Measurements from ENCODE around the gene TFCP2.

The TFCP2 gene

DNA sequence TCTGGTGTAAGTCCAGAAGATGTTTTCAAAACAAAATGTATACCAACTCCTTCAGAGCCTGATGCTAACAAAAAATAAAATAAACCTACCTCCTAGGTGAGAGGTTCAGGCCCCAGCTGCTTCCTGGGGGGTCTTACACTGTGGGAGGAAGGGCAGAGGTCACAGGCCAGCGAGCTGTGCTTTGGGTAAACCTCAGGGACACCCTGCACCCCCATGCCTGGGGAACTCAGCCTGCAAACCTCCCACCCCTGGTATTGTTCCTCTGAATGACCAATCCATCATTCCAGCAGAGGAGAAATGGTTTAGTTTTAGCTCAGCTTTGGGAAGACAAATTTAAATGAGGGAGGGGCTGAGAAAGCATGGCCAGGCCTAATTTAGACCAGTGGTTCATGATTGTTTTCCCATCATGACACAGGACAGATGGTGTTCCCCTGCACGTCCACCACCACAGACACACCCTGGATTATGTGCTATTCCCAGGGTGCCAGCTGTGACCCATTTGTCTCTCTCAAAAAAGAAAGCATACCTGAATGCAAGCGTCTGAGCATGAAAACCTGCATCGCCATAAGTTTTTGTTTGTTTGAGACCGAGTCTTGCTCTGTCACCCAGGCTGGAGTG is 14.5 kb upstream of the TFCP2 start:
- WGBS, result 81% methylated on average over 4 of the region's 5 CpGs
- H2AFZ ChIP-seq (ENCODE audit: low read depth, low read length), result no peak overlapping the region
- no peak overlapping the region for H4K8ac ChIP-seq (ENCODE audit: low read length)
- no peak overlapping the region for H3K4ac ChIP-seq (ENCODE audit: low read depth in 1 of 2, low read length in 2 of 2)
- H3K18ac ChIP-seq (ENCODE audit: low read depth in 1 of 2, low read length in 2 of 2), result no peak overlapping the region
- no peak overlapping the region for H2BK5ac ChIP-seq (ENCODE audit: low read depth, low read length, poor library complexity, severe bottlenecking)
- no peak overlapping the region for H3K14ac ChIP-seq (ENCODE audit: low read length in 2 of 2)
- H3K4me1 ChIP-seq (ENCODE audit: control insufficient read depth, insufficient read depth, low read depth, low read length), result no peaks in the 10 kb centered on the region
- H3K27me3 ChIP-seq (ENCODE audit: control insufficient read depth in 1 of 2, insufficient read depth in 1 of 2, low read length in 2 of 2), result peaks cover 0 to 7% of the 10 kb centered on the region in 2 experiments
- no peak overlapping the region for H3K9ac ChIP-seq (ENCODE audit: low read length)
- no peak for DNase-seq
- H2BK120ac ChIP-seq (ENCODE audit: low read depth, low read length), result no peak overlapping the region
- H3K79me1 ChIP-seq (replicated peaks; ENCODE audit: low read length, poor library complexity, severe bottlenecking), result no peaks in the 10 kb centered on the region
- H2BK15ac ChIP-seq (ENCODE audit: low read depth, poor library complexity, severe bottlenecking), result no peak overlapping the region
- H3K4me3 ChIP-seq (ENCODE audit: insufficient read depth in 1 of 2, low read depth in 1 of 2, low read length in 2 of 2), result no peak overlapping the region
- no peak overlapping the region for H2BK12ac ChIP-seq (ENCODE audit: low read length in 2 of 2)
- no peaks in the 10 kb centered on the region for H3K9me3 ChIP-seq (ENCODE audit: control insufficient read depth, low read length)
- H3K36me3 ChIP-seq (ENCODE audit: control insufficient read depth in 1 of 2, insufficient read depth in 2 of 2, low read depth in 1 of 2, low read length in 2 of 2), result peaks cover 2 to 8% of the 10 kb centered on the region in 2 experiments
- no peak overlapping the region for H3K27ac ChIP-seq (ENCODE audit: low read length, poor library complexity, severe bottlenecking)
- H4K91ac ChIP-seq (ENCODE audit: low read length), result no peak overlapping the region
- no peak overlapping the region for H3K23ac ChIP-seq (ENCODE audit: low read length in 2 of 2)
- no peak overlapping the region for H2AK5ac ChIP-seq (ENCODE audit: low read length, severe bottlenecking)
- no peak overlapping the region for H3K4me2 ChIP-seq (ENCODE audit: low read length, poor library complexity, severe bottlenecking)

DNA sequence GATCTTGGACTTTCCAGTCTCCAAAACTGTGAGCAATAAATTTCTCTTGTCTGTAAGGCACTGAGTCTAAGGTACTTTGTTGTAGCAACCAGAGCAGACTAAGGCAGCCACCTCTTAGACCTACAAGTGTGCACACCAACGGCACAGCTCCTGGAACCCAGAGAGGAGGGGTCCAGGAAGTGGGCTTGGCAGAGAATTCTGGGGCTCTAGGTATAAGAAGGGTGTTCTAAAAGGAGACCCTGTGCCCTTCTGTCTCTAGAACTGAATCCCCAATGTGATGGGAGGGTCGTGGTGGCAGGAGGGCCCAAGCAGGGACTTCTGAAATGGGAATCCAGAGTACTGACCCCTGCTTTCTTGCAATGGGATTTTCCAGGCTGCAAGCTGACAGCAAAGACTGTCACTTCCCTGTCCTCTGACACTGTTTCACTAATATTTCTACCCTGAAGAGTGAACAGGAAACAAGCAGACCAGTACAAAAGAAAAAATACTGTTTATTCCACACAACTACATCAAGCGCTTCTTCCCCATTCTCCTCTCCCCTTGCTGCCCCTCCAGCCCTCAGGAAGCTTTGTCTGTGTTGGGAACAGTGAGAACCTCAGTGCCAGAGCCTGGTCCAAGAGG is 13.6 kb upstream of the TFCP2 start:
- 66% methylated on average over 3 of the region's 3 CpGs for WGBS
- no peak overlapping the region for H3K23ac ChIP-seq (ENCODE audit: low read length in 2 of 2)
- H3K4me3 ChIP-seq (ENCODE audit: insufficient read depth in 1 of 2, low read depth in 1 of 2, low read length in 2 of 2), result no peak overlapping the region
- no peak overlapping the region for H3K27ac ChIP-seq (ENCODE audit: low read length, poor library complexity, severe bottlenecking)
- peaks cover 0 to 7% of the 10 kb centered on the region in 2 experiments for H3K27me3 ChIP-seq (ENCODE audit: control insufficient read depth in 1 of 2, insufficient read depth in 1 of 2, low read length in 2 of 2)
- no peak overlapping the region for H3K4ac ChIP-seq (ENCODE audit: low read depth in 1 of 2, low read length in 2 of 2)
- no peak for DNase-seq
- H2AFZ ChIP-seq (ENCODE audit: low read depth, low read length), result no peak overlapping the region
- H2AK5ac ChIP-seq (ENCODE audit: low read length, severe bottlenecking), result no peak overlapping the region
- H3K79me1 ChIP-seq (replicated peaks; ENCODE audit: low read length, poor library complexity, severe bottlenecking), result no peaks in the 10 kb centered on the region
- no peak overlapping the region for H2BK5ac ChIP-seq (ENCODE audit: low read depth, low read length, poor library complexity, severe bottlenecking)
- no peaks in the 10 kb centered on the region for H3K9me3 ChIP-seq (ENCODE audit: control insufficient read depth, low read length)
- no peak overlapping the region for H3K14ac ChIP-seq (ENCODE audit: low read length in 2 of 2)
- no peaks in the 10 kb centered on the region for H3K4me1 ChIP-seq (ENCODE audit: control insufficient read depth, insufficient read depth, low read depth, low read length)
- no peak overlapping the region for H2BK120ac ChIP-seq (ENCODE audit: low read depth, low read length)
- H4K8ac ChIP-seq (ENCODE audit: low read length), result no peak overlapping the region
- H3K4me2 ChIP-seq (ENCODE audit: low read length, poor library complexity, severe bottlenecking), result no peak overlapping the region
- H4K91ac ChIP-seq (ENCODE audit: low read length), result no peak overlapping the region
- no peak overlapping the region for H3K18ac ChIP-seq (ENCODE audit: low read depth in 1 of 2, low read length in 2 of 2)
- no peak overlapping the region for H2BK15ac ChIP-seq (ENCODE audit: low read depth, poor library complexity, severe bottlenecking)
- peaks cover 2 to 8% of the 10 kb centered on the region in 2 experiments for H3K36me3 ChIP-seq (ENCODE audit: control insufficient read depth in 1 of 2, insufficient read depth in 2 of 2, low read depth in 1 of 2, low read length in 2 of 2)
- no peak overlapping the region for H3K9ac ChIP-seq (ENCODE audit: low read length)
- no peak overlapping the region for H2BK12ac ChIP-seq (ENCODE audit: low read length in 2 of 2)

DNA sequence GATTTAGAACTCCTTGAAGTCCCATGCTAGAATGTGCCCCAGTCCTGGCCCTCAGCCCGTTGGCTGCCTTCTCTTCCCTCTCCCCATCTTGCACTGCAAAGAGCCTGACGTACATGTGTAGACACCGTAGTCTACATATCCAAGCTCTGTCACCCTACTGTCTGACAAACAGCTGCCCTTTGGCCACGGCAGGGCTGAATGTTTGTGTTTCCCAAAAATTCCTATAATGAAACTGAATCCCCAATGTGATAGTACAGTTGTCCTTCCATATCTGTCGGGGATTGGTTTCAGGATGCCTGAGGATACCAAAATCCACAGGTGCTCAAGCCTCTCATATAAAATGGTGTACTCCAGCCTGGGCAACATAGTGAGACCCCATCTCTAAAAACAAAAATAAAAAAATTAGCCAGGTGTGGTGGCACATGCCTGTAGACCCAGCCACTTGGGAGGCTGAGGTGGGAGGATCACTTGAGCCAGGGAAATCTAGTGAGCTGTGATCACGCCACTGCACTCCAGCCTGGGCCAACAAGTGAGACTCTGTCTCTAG is 12.3 kb upstream of the TFCP2 start:
- no peak overlapping the region for H3K4me2 ChIP-seq (ENCODE audit: low read length, poor library complexity, severe bottlenecking)
- 85% methylated on average over 6 of the region's 6 CpGs for WGBS
- H3K14ac ChIP-seq (ENCODE audit: low read length in 2 of 2), result no peak overlapping the region
- H3K36me3 ChIP-seq (ENCODE audit: control insufficient read depth in 1 of 2, insufficient read depth in 2 of 2, low read depth in 1 of 2, low read length in 2 of 2), result peaks cover 0 to 8% of the 10 kb centered on the region in 2 experiments
- H2BK12ac ChIP-seq (ENCODE audit: low read length in 2 of 2), result no peak overlapping the region
- no peak overlapping the region for H2BK5ac ChIP-seq (ENCODE audit: low read depth, low read length, poor library complexity, severe bottlenecking)
- H3K79me1 ChIP-seq (replicated peaks; ENCODE audit: low read length, poor library complexity, severe bottlenecking), result no peaks in the 10 kb centered on the region
- no peaks in the 10 kb centered on the region for H3K4me1 ChIP-seq (ENCODE audit: control insufficient read depth, insufficient read depth, low read depth, low read length)
- DNase-seq, result no peak
- no peak overlapping the region for H3K4ac ChIP-seq (ENCODE audit: low read depth in 1 of 2, low read length in 2 of 2)
- no peak overlapping the region for H2AK5ac ChIP-seq (ENCODE audit: low read length, severe bottlenecking)
- H2AFZ ChIP-seq (ENCODE audit: low read depth, low read length), result no peak overlapping the region
- H3K9me3 ChIP-seq (ENCODE audit: control insufficient read depth, low read length), result no peaks in the 10 kb centered on the region
- no peak overlapping the region for H3K27ac ChIP-seq (ENCODE audit: low read length, poor library complexity, severe bottlenecking)
- H2BK15ac ChIP-seq (ENCODE audit: low read depth, poor library complexity, severe bottlenecking), result no peak overlapping the region
- H3K23ac ChIP-seq (ENCODE audit: low read length in 2 of 2), result no peak overlapping the region
- H3K9ac ChIP-seq (ENCODE audit: low read length), result no peak overlapping the region
- H3K18ac ChIP-seq (ENCODE audit: low read depth in 1 of 2, low read length in 2 of 2), result no peak overlapping the region
- H4K8ac ChIP-seq (ENCODE audit: low read length), result no peak overlapping the region
- H2BK120ac ChIP-seq (ENCODE audit: low read depth, low read length), result no peak overlapping the region
- H3K27me3 ChIP-seq (ENCODE audit: control insufficient read depth in 1 of 2, insufficient read depth in 1 of 2, low read length in 2 of 2), result peaks cover 0 to 7% of the 10 kb centered on the region in 2 experiments
- H4K91ac ChIP-seq (ENCODE audit: low read length), result no peak overlapping the region
- no peak overlapping the region for H3K4me3 ChIP-seq (ENCODE audit: insufficient read depth in 1 of 2, low read depth in 1 of 2, low read length in 2 of 2)

DNA sequence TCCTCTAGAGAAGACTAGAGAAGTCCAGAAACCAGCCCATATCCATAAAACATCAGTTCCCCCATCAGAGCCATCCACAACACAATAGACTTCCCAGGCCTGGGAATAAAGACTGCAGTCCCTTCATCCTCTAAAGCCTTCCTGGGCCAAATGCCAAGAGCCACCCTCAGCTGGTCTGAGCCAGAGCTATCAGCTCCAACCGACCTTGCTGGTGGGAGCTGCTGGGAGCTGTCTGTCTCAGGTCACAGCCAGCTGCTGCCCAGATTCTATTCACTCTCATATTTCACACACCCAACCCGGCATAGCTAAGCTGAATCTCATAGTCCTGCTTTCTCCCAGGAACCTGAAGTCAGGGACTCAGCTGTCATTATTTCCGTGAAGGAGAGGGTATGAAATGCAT is 10.9 kb upstream of the TFCP2 start:
- Histone ChIP-seq H2AFZ (ENCODE audit: low read depth, low read length) (no peak overlapping the region), H3K79me1 (replicated peaks; ENCODE audit: low read length, poor library complexity, severe bottlenecking) (no peaks in the 10 kb centered on the region), H3K36me3 (ENCODE audit: control insufficient read depth in 1 of 2, insufficient read depth in 2 of 2, low read depth in 1 of 2, low read length in 2 of 2) (no peaks in the 10 kb centered on the region), H3K27me3 (ENCODE audit: control insufficient read depth in 1 of 2, insufficient read depth in 1 of 2, low read length in 2 of 2) (peaks cover 0 to 7% of the 10 kb centered on the region in 2 experiments), H2BK120ac (ENCODE audit: low read depth, low read length) (no peak overlapping the region), H3K4me3 (ENCODE audit: insufficient read depth in 1 of 2, low read depth in 1 of 2, low read length in 2 of 2) (no peak overlapping the region), H2AK5ac (ENCODE audit: low read length, severe bottlenecking) (no peak overlapping the region), H4K91ac (ENCODE audit: low read length) (no peak overlapping the region), H3K9ac (ENCODE audit: low read length) (no peak overlapping the region), H3K18ac (ENCODE audit: low read depth in 1 of 2, low read length in 2 of 2) (no peak overlapping the region), H3K14ac (ENCODE audit: low read length in 2 of 2) (no peak overlapping the region), H2BK15ac (ENCODE audit: low read depth, poor library complexity, severe bottlenecking) (no peak overlapping the region), H3K23ac (ENCODE audit: low read length in 2 of 2) (no peak overlapping the region), H3K4me2 (ENCODE audit: low read length, poor library complexity, severe bottlenecking) (no peak overlapping the region), H3K4ac (ENCODE audit: low read depth in 1 of 2, low read length in 2 of 2) (no peak overlapping the region), H3K9me3 (ENCODE audit: control insufficient read depth, low read length) (no peaks in the 10 kb centered on the region), H2BK5ac (ENCODE audit: low read depth, low read length, poor library complexity, severe bottlenecking) (no peak overlapping the region), H2BK12ac (ENCODE audit: low read length in 2 of 2) (no peak overlapping the region), H3K4me1 (ENCODE audit: control insufficient read depth, insufficient read depth, low read depth, low read length) (no peaks in the 10 kb centered on the region), H4K8ac (ENCODE audit: low read length) (no peak overlapping the region), H3K27ac (ENCODE audit: low read length, poor library complexity, severe bottlenecking) (no peak overlapping the region)
- DNase-seq, result peak; percentile 22
- 66% methylated on average over 3 of the region's 3 CpGs for WGBS
